Cardiac muscle cell (in vitro differentiated cells and primary cell): ENCODE data around the gene ACTL7A. TPM values are rescaled to one million over a fixed set of nuclear protein-coding genes. Genes with fewer than 3 reads are reported as not detected.
A peak's percentile ranks its signal among the peaks of the same experiment; 100 is the strongest.

Experiments used
- DNase-seq, 2 donors: peaks; one replicate each; pipeline versions ENCODE4 v3.0.0 to v3.0.0-alpha.2; 2010 to 2017; ENCODE audit warnings: low read depth in 1 of 2, low spot score in 1 of 2
- H3K27ac ChIP-seq: fragments of 200-600 bp; sonication (generic); 2 replicates; pipeline ENCODE4 v1.5.1; 2016
- H3K27me3 ChIP-seq: fragments of 200-600 bp; sonication (generic); 2 replicates; pipeline ENCODE4 v1.6.0; 2016; ENCODE audit warnings: control low read depth
- H3K36me3 ChIP-seq: fragments of 200-600 bp; sonication (generic); 2 replicates; pipeline ENCODE4 v1.5.1; 2016; ENCODE audit warnings: control low read depth
- H3K4me1 ChIP-seq: fragments of 200-600 bp; sonication (generic); 2 replicates; pipeline ENCODE4 v1.8.1; 2017; ENCODE audit warnings: low read depth, mild to moderate bottlenecking, mixed run types
- H3K4me3 ChIP-seq: fragments of 200-600 bp; sonication (generic); 2 replicates; pipeline ENCODE4 v1.5.1; 2016; ENCODE audit warnings: mild to moderate bottlenecking
- H3K9me3 ChIP-seq: fragments of 200-600 bp; sonication (generic); 2 replicates; pipeline ENCODE4 v1.5.1; 2017; ENCODE audit warnings: low read depth, mild to moderate bottlenecking, control low read depth
- CTCF ChIP-seq: IDR thresholded peaks from 2 replicates; pipeline ENCODE4 v1.5.1; 2012; ENCODE audit warnings: low read depth, mild to moderate bottlenecking, low read length
- polyA plus RNA-seq: library from polyadenylated mRNA; unstranded; fragments of >200 nt; fragmentation: Nextera tagmentation; extraction: Ambion mirVana; gene quantifications from 2 replicates; pipeline ENCODE4 v1.2.1, GENCODE V29; 2016
- total RNA-seq: library from RNA; depleted of rRNA; stranded (reverse); fragments of >200 nt; gene quantifications from 2 replicates; pipeline ENCODE4 v1.2.3, GENCODE V29; 2016

The ACTL7A gene
- total and polyA plus RNA-seq, 2 experiments from 2014 or later: not detected

DNA sequence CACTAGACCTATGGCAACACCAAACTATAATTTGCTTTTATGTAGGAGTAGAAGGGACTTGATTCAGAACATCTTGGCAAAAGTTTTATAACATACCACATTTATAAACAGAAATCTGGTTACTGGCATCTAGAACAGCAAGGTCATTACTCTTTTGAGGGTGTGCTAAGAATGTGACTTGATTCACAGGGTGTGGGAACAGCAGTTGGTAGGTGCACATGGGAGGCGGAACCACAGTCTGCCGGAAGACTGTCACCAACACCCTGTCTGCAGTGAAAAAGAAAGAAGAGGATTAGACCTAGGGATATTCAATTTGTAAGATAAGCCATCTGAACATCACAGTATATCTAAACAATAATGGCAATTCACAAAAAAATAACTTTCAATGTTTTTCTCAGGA lies 48.8 kb downstream of the ACTL7A start:
- Histone ChIP-seq H3K27me3 (no peaks in the 10 kb centered on the region), H3K27ac (no peak overlapping the region), H3K4me3 (no peak overlapping the region), H3K4me1 (peaks cover 14% of the 10 kb centered on the region), H3K36me3 (peaks cover 57% of the 10 kb centered on the region), H3K9me3 (no peaks in the 10 kb centered on the region)
- DNase-seq: no peak
- TF ChIP-seq CTCF: no peak

GRCh38 chr9:108911820-108912219 lies 49.8 kb downstream of the ACTL7A start:
- DNase-seq: no peak
- H3K27me3 ChIP-seq: no peaks in the 10 kb centered on the region
- no peak for TF ChIP-seq CTCF
- H3K4me1 ChIP-seq: peaks cover 14% of the 10 kb centered on the region
- H3K27ac ChIP-seq: peak overlapping the region; percentile 66
- H3K9me3 ChIP-seq: no peaks in the 10 kb centered on the region
- H3K36me3 ChIP-seq: peaks cover 51% of the 10 kb centered on the region
- H3K4me3 ChIP-seq: no peak overlapping the region

Other genes starting within 250 kb of the ACTL7A start
- 0.07 TPM in 1 of 2 replicates, not detected in the other for gene ACTL7B, start 6.3 kb upstream of the ACTL7A start, total RNA-seq
- gene ACTL7B, start 6.3 kb upstream of the ACTL7A start, polyA plus RNA-seq: not detected in 2 replicates
- gene ELP1, start 71.9 kb downstream of the ACTL7A start, total RNA-seq: 31.7 and 42.6 TPM in 2 replicates
- gene ELP1, start 71.9 kb downstream of the ACTL7A start, polyA plus RNA-seq: 25.0 and 25.7 TPM in 2 replicates
- 7.6 and 9.3 TPM in 2 replicates for gene ABITRAM, start 72.1 kb downstream of the ACTL7A start, total RNA-seq
- 20.4 and 30.1 TPM in 2 replicates for gene ABITRAM, start 72.1 kb downstream of the ACTL7A start, polyA plus RNA-seq
- 55.7 and 64.7 TPM in 2 replicates for gene CTNNAL1, start 151.2 kb downstream of the ACTL7A start, total RNA-seq
- 102 and 115 TPM in 2 replicates for gene CTNNAL1, start 151.2 kb downstream of the ACTL7A start, polyA plus RNA-seq